K562 (cell line): ENCODE results near the gene TADA2A. TPM values are rescaled to one million over a fixed set of nuclear protein-coding genes. Genes with fewer than 3 reads are reported as not detected.

Source experiments
- ASH1L ChIP-seq: fragments of 450-650 bp; IDR thresholded peaks from 2 replicates; pipeline ENCODE4 v1.6.1; 2018; ENCODE audit warnings: borderline replicate concordance, mild to moderate bottlenecking, low read depth; ENCODE audit not compliant: partially characterized antibody
- BCOR ChIP-seq: fragments of 450-650 bp; IDR thresholded peaks from 2 replicates; pipeline ENCODE4 v1.6.1; 2016
- CTCFL ChIP-seq: IDR thresholded peaks from 2 replicates; pipeline ENCODE4 v1.6.1; 2011; ENCODE audit warnings: borderline replicate concordance, low read depth, mild to moderate bottlenecking, moderate library complexity, low read length; ENCODE audit not compliant: insufficient read depth, poor library complexity, severe bottlenecking
- ELK1 ChIP-seq: sonication (generic); formaldehyde crosslinking; IDR thresholded peaks from 2 replicates; pipeline ENCODE4 v1.8.1; 2022; ENCODE audit warnings: missing genetic modification reagents
- HDAC1 ChIP-seq, 2 experiments: fragments of 450-650 bp; IDR thresholded peaks; 2 replicates each; pipeline ENCODE4 v1.6.1; 2016 to 2017; ENCODE audit warnings: inconsistent platforms in 1 of 2, mild to moderate bottlenecking in 1 of 2, moderate library complexity in 1 of 2
- HDGF ChIP-seq: fragments of 450-650 bp; IDR thresholded peaks from 2 replicates; pipeline ENCODE4 v1.6.1; 2016
- MYC ChIP-seq, 2 experiments: fragments of 250-450 bp in 1 of 2; sonication (Bioruptor Pico) in 1 of 2; IDR thresholded peaks; 2 replicates each; pipeline versions ENCODE4 v1.5.1 to v1.6.1; 2012 to 2021; ENCODE audit warnings: low read depth in 2 of 2, borderline replicate concordance in 1 of 2, improper control_type of control experiment in 1 of 2, low read length in 1 of 2, mild to moderate bottlenecking in 1 of 2, moderate library complexity in 1 of 2
- POLR2G ChIP-seq: fragments of 200-400 bp; formaldehyde crosslinking; IDR thresholded peaks from 2 replicates; pipeline ENCODE4 v1.6.1; 2017; ENCODE audit warnings: low read depth, mild to moderate bottlenecking, antibody characterized with exemption, low read length, moderate library complexity
- STAT6 ChIP-seq: sonication (generic); formaldehyde crosslinking; IDR thresholded peaks from 2 replicates; pipeline ENCODE4 v1.8.1; 2023; ENCODE audit warnings: mild to moderate bottlenecking, missing genetic modification reagents
- TBP ChIP-seq: optimal IDR thresholded peaks from 2 replicates; pipeline ENCODE3; 2011; ENCODE audit warnings: low read depth, low read length, improper control_type of control experiment
- TCF3 ChIP-seq: sonication (generic); formaldehyde crosslinking; IDR thresholded peaks from 2 replicates; pipeline ENCODE4 v1.4.0; 2020; ENCODE audit warnings: mild to moderate bottlenecking, missing genetic modification reagents
- TSHZ1 ChIP-seq: fragments of 250-450 bp; sonication (Bioruptor Pico); IDR thresholded peaks from 2 replicates; pipeline ENCODE4 v1.4.0; 2020; ENCODE audit warnings: mild to moderate bottlenecking, moderate library complexity
- ZNF707 ChIP-seq: fragments of 250-450 bp; sonication (Bioruptor Pico); conservative IDR thresholded peaks from 2 replicates; pipeline ENCODE4 v1.8.0; 2022; ENCODE audit warnings: inconsistent platforms, mild to moderate bottlenecking, moderate library complexity
- ZNF740 ChIP-seq, 3 experiments: fragments of 200-800 bp in 1 of 3; sonication (Bioruptor generic) in 1 of 3; sonication (generic) in 1 of 3; formaldehyde crosslinking in 1 of 3; IDR thresholded peaks; 2 replicates each; pipeline versions ENCODE4 v1.6.1 to v1.8.0; 2016 to 2022; ENCODE audit warnings: mild to moderate bottlenecking in 2 of 3, missing compliant biosample characterization in 2 of 3, missing genetic modification characterization in 2 of 3, missing genetic modification reagents in 1 of 3
- polyA plus RNA-seq, 8 experiments: library from polyadenylated mRNA; depleted of rRNA in 4 of 8; stranded (reverse) in 5 of 8; unstranded in 3 of 8; fragments of >200 nt; fragmentation: Nextera tagmentation in 2 of 8; fragmentation: Illumina TruSeq in 1 of 8; extraction: Ambion mirVana in 2 of 8; extraction: Trizol in 1 of 8; gene quantifications; 2 replicates each; pipeline versions ENCODE4 v1.2.1 to v1.2.3, GENCODE V29; 2011 to 2014; ENCODE audit warnings: inconsistent platforms in 1 of 8, missing spikeins in 1 of 8
- total RNA-seq, 7 experiments: library from RNA; depleted of rRNA in 6 of 7; stranded (reverse); fragments of >200 nt in 6 of 7; fragmentation: Illumina TruSeq in 2 of 7; extraction: Trizol in 2 of 7; gene quantifications; 2 replicates each; pipeline versions ENCODE4 v1.2.1 to v1.2.3, GENCODE V29; 2011 to 2021; ENCODE audit warnings: low replicate concordance in 1 of 7

Gene TADA2A
- total and polyA plus RNA-seq, 9 of the 15 experiments (the other 6 are each of a cell fraction or from before 2014, with no cell fraction given), result 13.8 to 37.7 (median 25.0) TPM

- TF ChIP-seq STAT6 (no peak), BCOR (0 out of 2 replicates have a peak, but pooled peaks have one; percentile 24), ELK1 (CRISPR knock-in tag) (no peak), HDGF (no peak), ZNF740 (CRISPR knock-in tag; IDR thresholded peaks at IDR 0.05) (no peak), ZNF740 (tag; IDR thresholded peaks at IDR 0.05) (no peak), POLR2G (no peak), HDAC1 (IDR thresholded peaks at IDR 0.05) (no peak; a peak in 1 of 4 replicates), ZNF707 (CRISPR knock-in tag) (no peak), TSHZ1 (no peak), TBP (no peak), TCF3 (CRISPR knock-in tag) (no peak), CTCFL (no peak), MYC (IDR thresholded peaks at IDR 0.05; ENCODE audit: low read depth, low read length) (no peak), MYC (CRISPR knock-in tag; IDR thresholded peaks at IDR 0.05; ENCODE audit: borderline replicate concordance, low read depth) (no peak), ASH1L (no peak)
Measured at GRCh38 chr17:37405955-37406634, 591 bp upstream of the TADA2A start (continued).
